ENCODE data around the gene GLP1R. TPM values are rescaled to one million over a fixed set of nuclear protein-coding genes. Genes with fewer than 3 reads are reported as not detected.

The GLP1R gene
- total RNA-seq = not detected

GRCh38 chr6:39048481-39049399, at the start of gene GLP1R:
TSS of gene GLP1R (plus strand) at chr6:39048781. CDS start at chr6:39048841, 60 bp downstream.
- H3K4me1 Mint-ChIP-seq = peaks cover 13% of the 10 kb centered on the region
- H3K9me3 Mint-ChIP-seq = no peaks in the 10 kb centered on the region
- H3K27ac Mint-ChIP-seq = peak within 1 kb of the TSS; percentile 32
- DNase-seq = peak; percentile 46
- H3K27me3 Mint-ChIP-seq = peaks cover 46% of the 10 kb centered on the region
- POLR2A ChIA-PET = no interaction called here
- no peaks in the 10 kb centered on the region for H3K36me3 Mint-ChIP-seq
- peak; percentile 32 for ATAC-seq (ENCODE audit: low read depth)
- peak within 1 kb of the TSS; percentile 66 for H3K4me3 Mint-ChIP-seq

GRCh38 chr6:39003072-39003471, 45.5 kb upstream of the GLP1R start:
- no peak overlapping the region for H3K4me3 Mint-ChIP-seq
- H3K27me3 Mint-ChIP-seq = peaks cover 53% of the 10 kb centered on the region
- POLR2A ChIA-PET = no interaction called here
- H3K4me1 Mint-ChIP-seq = no peaks in the 10 kb centered on the region
- H3K27ac Mint-ChIP-seq = no peak overlapping the region
- DNase-seq (no peak), ATAC-seq (ENCODE audit: low read depth) (no peak)
- no peaks in the 10 kb centered on the region for H3K9me3 Mint-ChIP-seq
- H3K36me3 Mint-ChIP-seq = no peaks in the 10 kb centered on the region

GRCh38 chr6:39003492-39003891, 45.1 kb upstream of the GLP1R start:
- POLR2A ChIA-PET = no interaction called here
- Mint-ChIP-seq H3K27ac (no peak overlapping the region), H3K4me1 (no peaks in the 10 kb centered on the region), H3K27me3 (peaks cover 58% of the 10 kb centered on the region), H3K36me3 (no peaks in the 10 kb centered on the region), H3K9me3 (no peaks in the 10 kb centered on the region), H3K4me3 (no peak overlapping the region)
- ATAC-seq (ENCODE audit: low read depth) (no peak), DNase-seq (no peak)

- POLR2A ChIA-PET = no interaction called here
- DNase-seq (no peak), ATAC-seq (ENCODE audit: low read depth) (no peak)
- no peak overlapping the region for H3K27ac Mint-ChIP-seq
- no peaks in the 10 kb centered on the region for H3K9me3 Mint-ChIP-seq
- H3K27me3 Mint-ChIP-seq = peaks cover 69% of the 10 kb centered on the region
- no peaks in the 10 kb centered on the region for H3K36me3 Mint-ChIP-seq
- no peak overlapping the region for H3K4me3 Mint-ChIP-seq
- H3K4me1 Mint-ChIP-seq = no peaks in the 10 kb centered on the region
Measured at GRCh38 chr6:39004801-39005200, 43.8 kb upstream of the GLP1R start.

- no peak for ATAC-seq (ENCODE audit: low read depth)
- no peaks in the 10 kb centered on the region for H3K9me3 Mint-ChIP-seq
- H3K27me3 Mint-ChIP-seq = peaks cover 68% of the 10 kb centered on the region
- DNase-seq = no peak
- H3K4me3 Mint-ChIP-seq = no peak overlapping the region
- H3K36me3 Mint-ChIP-seq = no peaks in the 10 kb centered on the region
- no peaks in the 10 kb centered on the region for H3K4me1 Mint-ChIP-seq
- POLR2A ChIA-PET = no interaction called here
- no peak overlapping the region for H3K27ac Mint-ChIP-seq
Measured at GRCh38 chr6:39005774-39006173, 42.8 kb upstream of the GLP1R start.

- H3K27ac Mint-ChIP-seq = no peak overlapping the region
- no peak for DNase-seq
- H3K36me3 Mint-ChIP-seq = no peaks in the 10 kb centered on the region
- no peak overlapping the region for H3K4me3 Mint-ChIP-seq
- no peaks in the 10 kb centered on the region for H3K4me1 Mint-ChIP-seq
- H3K9me3 Mint-ChIP-seq = no peaks in the 10 kb centered on the region
- POLR2A ChIA-PET = no interaction called here
- H3K27me3 Mint-ChIP-seq = peaks cover 67% of the 10 kb centered on the region
- no peak for ATAC-seq (ENCODE audit: low read depth)
Measured at GRCh38 chr6:39007575-39007974, 41.0 kb upstream of the GLP1R start.

GRCh38 chr6:39008737-39009136, 39.8 kb upstream of the GLP1R start:
- Mint-ChIP-seq H3K36me3 (no peaks in the 10 kb centered on the region), H3K27me3 (peaks cover 73% of the 10 kb centered on the region), H3K4me3 (no peak overlapping the region), H3K4me1 (no peaks in the 10 kb centered on the region), H3K27ac (no peak overlapping the region), H3K9me3 (no peaks in the 10 kb centered on the region)
- ATAC-seq (ENCODE audit: low read depth) (no peak), DNase-seq (no peak)
- POLR2A ChIA-PET = no interaction called here

GRCh38 chr6:39009476-39009875, 39.1 kb upstream of the GLP1R start:
- H3K27me3 Mint-ChIP-seq = peaks cover 72% of the 10 kb centered on the region
- no peaks in the 10 kb centered on the region for H3K4me1 Mint-ChIP-seq
- no peak for ATAC-seq (ENCODE audit: low read depth)
- POLR2A ChIA-PET = no interaction called here
- no peak overlapping the region for H3K27ac Mint-ChIP-seq
- H3K4me3 Mint-ChIP-seq = no peak overlapping the region
- no peaks in the 10 kb centered on the region for H3K36me3 Mint-ChIP-seq
- DNase-seq = no peak
- no peaks in the 10 kb centered on the region for H3K9me3 Mint-ChIP-seq

GRCh38 chr6:39016839-39017546, 31.6 kb upstream of the GLP1R start:
- POLR2A ChIA-PET = no interaction called here
- H3K4me3 Mint-ChIP-seq = no peak overlapping the region

GRCh38 chr6:39017547-39017880, 31.1 kb upstream of the GLP1R start:
- ATAC-seq (ENCODE audit: low read depth) (no peak), DNase-seq (no peak)
- Mint-ChIP-seq H3K27ac (no peak overlapping the region), H3K36me3 (no peaks in the 10 kb centered on the region), H3K9me3 (no peaks in the 10 kb centered on the region), H3K4me1 (no peaks in the 10 kb centered on the region), H3K4me3 (no peak overlapping the region), H3K27me3 (peaks cover 20% of the 10 kb centered on the region)
- POLR2A ChIA-PET = no interaction called here

More at GRCh38 chr6:39016839-39017546, 31.6 kb upstream of the GLP1R start:
- Mint-ChIP-seq H3K27me3 (peaks cover 24% of the 10 kb centered on the region), H3K4me1 (no peaks in the 10 kb centered on the region), H3K9me3 (no peaks in the 10 kb centered on the region), H3K27ac (no peak overlapping the region), H3K36me3 (no peaks in the 10 kb centered on the region)
- ATAC-seq (ENCODE audit: low read depth) = no peak
- DNase-seq = no peak

- POLR2A ChIA-PET = no interaction called here
- no peak for ATAC-seq (ENCODE audit: low read depth)
- H3K27me3 Mint-ChIP-seq = peaks cover 15% of the 10 kb centered on the region
Measured at GRCh38 chr6:39018103-39018502, 30.5 kb upstream of the GLP1R start.

GRCh38 chr6:39020136-39020535, 28.4 kb upstream of the GLP1R start:
- H3K4me1 Mint-ChIP-seq = no peaks in the 10 kb centered on the region
- H3K36me3 Mint-ChIP-seq = no peaks in the 10 kb centered on the region
- POLR2A ChIA-PET = no interaction called here

More at GRCh38 chr6:39018103-39018502, 30.5 kb upstream of the GLP1R start:
- no peak overlapping the region for H3K4me3 Mint-ChIP-seq
- no peak for DNase-seq
- H3K27ac Mint-ChIP-seq = no peak overlapping the region
- H3K4me1 Mint-ChIP-seq = no peaks in the 10 kb centered on the region
- H3K36me3 Mint-ChIP-seq = no peaks in the 10 kb centered on the region
- no peaks in the 10 kb centered on the region for H3K9me3 Mint-ChIP-seq

GRCh38 chr6:39021041-39021440, 27.5 kb upstream of the GLP1R start:
- H3K27me3 Mint-ChIP-seq = peaks cover 12% of the 10 kb centered on the region
- no peaks in the 10 kb centered on the region for H3K36me3 Mint-ChIP-seq
- no peaks in the 10 kb centered on the region for H3K4me1 Mint-ChIP-seq
- DNase-seq (no peak), ATAC-seq (ENCODE audit: low read depth) (no peak)
- POLR2A ChIA-PET = no interaction called here
- H3K4me3 Mint-ChIP-seq = no peak overlapping the region
- H3K9me3 Mint-ChIP-seq = no peaks in the 10 kb centered on the region
- H3K27ac Mint-ChIP-seq = no peak overlapping the region

More at GRCh38 chr6:39020136-39020535, 28.4 kb upstream of the GLP1R start:
- ATAC-seq (ENCODE audit: low read depth) (no peak), DNase-seq (no peak)
- Mint-ChIP-seq H3K27me3 (peaks cover 5% of the 10 kb centered on the region), H3K27ac (no peak overlapping the region), H3K9me3 (no peaks in the 10 kb centered on the region), H3K4me3 (no peak overlapping the region)

- H3K36me3 Mint-ChIP-seq = no peaks in the 10 kb centered on the region
Measured at GRCh38 chr6:39021779-39022178, 26.8 kb upstream of the GLP1R start.

More at GRCh38 chr6:39021779-39022178, 26.8 kb upstream of the GLP1R start:
- ATAC-seq (ENCODE audit: low read depth) (no peak), DNase-seq (no peak)
- POLR2A ChIA-PET = no interaction called here
- Mint-ChIP-seq H3K4me3 (no peak overlapping the region), H3K27me3 (peaks cover 19% of the 10 kb centered on the region), H3K27ac (no peak overlapping the region), H3K9me3 (no peaks in the 10 kb centered on the region), H3K4me1 (no peaks in the 10 kb centered on the region)

Data from activated naive CD8-positive, alpha-beta T cell treated with anti-CD3 and anti-CD28 coated beads, Interleukin-2, amount 10 ng/mL, durations not matched to agents 7 days and 5 days (primary cell).